ENCODE results near the gene KCTD2.

DNA sequence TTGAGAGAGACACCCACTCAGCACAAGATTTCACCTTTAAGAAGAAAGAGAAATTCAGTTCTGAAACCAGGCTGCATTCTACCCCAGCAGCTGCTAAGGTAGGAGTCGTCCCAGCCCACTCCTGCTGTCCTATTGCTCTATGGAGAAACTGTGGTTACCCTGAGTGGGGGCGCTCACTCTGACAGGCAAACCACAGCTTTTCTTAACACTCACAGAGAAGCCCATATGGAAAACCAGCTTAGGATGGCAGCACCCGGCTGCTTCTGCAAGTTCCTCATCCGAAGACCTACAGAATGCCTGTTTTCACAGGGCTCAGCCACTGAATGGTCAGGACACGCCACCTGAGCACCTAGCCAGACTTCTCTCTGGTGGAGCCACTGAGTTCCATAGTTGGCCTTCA is 7.8 kb upstream of the KCTD2 start:
- TF ChIP-seq, protein P1, sequence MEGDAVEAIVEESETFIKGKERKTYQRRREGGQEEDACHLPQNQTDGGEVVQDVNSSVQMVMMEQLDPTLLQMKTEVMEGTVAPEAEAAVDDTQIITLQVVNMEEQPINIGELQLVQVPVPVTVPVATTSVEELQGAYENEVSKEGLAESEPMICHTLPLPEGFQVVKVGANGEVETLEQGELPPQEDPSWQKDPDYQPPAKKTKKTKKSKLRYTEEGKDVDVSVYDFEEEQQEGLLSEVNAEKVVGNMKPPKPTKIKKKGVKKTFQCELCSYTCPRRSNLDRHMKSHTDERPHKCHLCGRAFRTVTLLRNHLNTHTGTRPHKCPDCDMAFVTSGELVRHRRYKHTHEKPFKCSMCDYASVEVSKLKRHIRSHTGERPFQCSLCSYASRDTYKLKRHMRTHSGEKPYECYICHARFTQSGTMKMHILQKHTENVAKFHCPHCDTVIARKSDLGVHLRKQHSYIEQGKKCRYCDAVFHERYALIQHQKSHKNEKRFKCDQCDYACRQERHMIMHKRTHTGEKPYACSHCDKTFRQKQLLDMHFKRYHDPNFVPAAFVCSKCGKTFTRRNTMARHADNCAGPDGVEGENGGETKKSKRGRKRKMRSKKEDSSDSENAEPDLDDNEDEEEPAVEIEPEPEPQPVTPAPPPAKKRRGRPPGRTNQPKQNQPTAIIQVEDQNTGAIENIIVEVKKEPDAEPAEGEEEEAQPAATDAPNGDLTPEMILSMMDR (IDR thresholded peaks at IDR 0.05; ENCODE audit: insufficient read depth, low read length, poor library complexity, severe bottlenecking) = no peak
- no peak for TF ChIP-seq EZH2phosphoT487 (conservative IDR thresholded peaks at IDR 0.05; ENCODE audit: low read length)
